ENCODE measurements around the gene PGAP3.

The PGAP3 gene

DNA sequence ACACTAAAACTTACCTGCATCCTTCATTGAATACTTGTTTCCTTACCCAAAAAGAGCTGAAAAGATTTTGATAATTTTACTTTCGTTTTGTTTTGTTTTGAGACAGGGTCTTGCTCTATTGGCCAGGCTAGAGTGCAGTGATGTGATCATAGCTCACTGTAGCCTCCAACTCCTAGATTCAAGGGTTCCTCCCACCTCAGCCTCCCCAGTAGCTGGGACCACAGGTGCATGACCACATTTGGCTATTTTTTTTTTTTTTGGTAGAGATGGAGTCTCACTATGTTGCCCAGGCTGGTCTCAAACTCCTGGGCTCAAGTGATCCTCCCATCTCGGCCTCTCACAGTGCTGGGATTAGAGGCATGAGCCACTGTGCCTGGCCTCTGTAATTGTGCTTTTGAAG lies 32.8 kb downstream of the PGAP3 start:
- no peak for DNase-seq

GRCh38 chr17:39653662-39654331 lies 34.1 kb downstream of the PGAP3 start:
- peak; percentile 35 for DNase-seq

GRCh38 chr17:39653316-39653661 lies 34.6 kb downstream of the PGAP3 start:
- DNase-seq = no peak

- DNase-seq = no peak
These were observed 35.1 kb downstream of the PGAP3 start for GRCh38 chr17:39652587-39653315.

DNA sequence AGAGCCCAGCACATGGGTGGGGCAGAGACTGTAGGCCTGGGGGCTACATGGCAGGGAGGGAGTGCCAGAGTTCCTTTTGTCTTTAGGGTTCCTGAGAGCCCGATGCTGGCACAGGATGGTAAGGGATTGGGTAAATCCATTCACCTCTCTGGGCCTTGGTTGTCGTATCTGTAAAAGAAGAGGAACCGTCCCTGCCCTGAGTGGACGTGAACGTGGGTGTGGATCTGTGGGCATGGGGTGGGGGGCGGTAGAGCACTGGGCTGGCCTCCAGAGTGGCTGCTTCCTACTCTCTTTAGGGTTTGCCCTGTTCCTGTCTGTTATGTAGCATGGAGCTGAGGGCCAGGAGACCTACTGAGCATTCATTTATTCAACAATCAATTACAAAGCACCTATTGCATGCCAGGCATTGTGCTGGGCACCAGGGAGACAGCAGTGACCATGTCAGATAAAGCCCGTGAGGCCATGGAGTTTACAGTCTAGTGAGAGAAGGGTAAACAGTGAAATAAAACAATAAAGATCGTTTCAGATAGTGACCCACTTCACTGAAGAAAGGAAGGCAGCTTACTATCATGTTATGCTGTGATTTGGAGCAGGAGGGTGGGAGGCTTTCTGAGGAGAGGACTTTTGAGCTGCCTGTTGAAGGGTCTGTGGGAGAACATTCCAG lies 35.8 kb downstream of the PGAP3 start:
- no peak for DNase-seq

GRCh38 chr17:39650121-39650579 lies 37.7 kb downstream of the PGAP3 start:
- DNase-seq = no peak

DNA sequence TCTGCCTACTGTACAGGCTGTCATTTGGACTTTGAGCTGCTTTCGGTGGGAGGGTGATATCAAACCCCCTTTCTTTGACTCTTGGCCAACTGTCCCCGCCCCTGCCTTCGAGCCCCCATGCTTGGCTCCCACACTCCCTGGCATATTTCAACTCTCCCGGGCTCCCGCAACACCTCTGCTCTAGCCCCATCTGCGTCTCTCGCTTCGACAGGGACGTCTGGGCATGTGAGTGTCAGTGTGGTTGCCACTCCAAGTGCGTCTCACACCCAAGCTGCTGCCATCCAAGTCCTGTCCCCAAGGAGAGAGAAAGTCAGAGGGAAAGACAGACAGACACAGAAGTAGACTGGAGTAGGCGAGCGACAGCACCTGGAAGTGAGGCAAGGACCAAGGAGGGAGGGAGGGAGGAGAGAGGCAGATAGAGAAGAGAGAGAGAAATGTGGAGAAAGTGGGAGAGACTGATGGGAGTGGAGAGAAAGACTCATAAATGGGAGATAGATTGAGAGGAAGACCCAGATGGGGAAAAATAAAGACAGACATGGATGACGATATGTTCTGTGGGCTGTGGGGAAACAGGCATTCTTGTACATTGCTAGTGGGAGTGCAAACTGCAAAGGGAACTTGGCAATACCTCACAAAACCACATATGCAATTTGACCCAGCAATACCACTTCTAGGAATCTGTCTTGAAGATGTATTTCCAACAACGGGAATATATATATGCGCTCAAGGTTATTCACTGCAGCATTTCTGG lies 39.1 kb downstream of the PGAP3 start:
- peak; percentile 67 for DNase-seq

GRCh38 chr17:39647256-39647655 lies 40.6 kb downstream of the PGAP3 start:
- DNase-seq = no peak

DNA sequence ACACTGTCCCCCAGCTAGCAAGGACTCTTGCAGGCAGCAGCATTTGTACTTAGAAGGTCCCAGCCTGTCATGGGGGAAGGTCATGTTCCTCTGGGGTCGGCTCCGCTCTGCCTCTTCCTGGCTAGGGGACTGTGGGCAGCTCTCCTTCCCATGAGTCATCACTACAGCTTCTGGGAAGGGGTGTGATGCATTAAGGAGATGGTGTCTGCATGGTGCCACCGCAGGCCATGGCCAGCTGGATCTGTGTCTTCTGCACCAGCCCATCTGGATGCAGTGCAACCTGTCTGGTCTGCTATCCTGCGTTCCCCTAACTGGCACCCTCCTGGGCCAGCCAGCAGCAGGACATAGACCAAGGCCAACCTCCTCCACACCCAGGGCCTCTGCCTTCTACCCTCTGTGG lies 44.6 kb downstream of the PGAP3 start:
- DNase-seq = peak; percentile 41

DNA sequence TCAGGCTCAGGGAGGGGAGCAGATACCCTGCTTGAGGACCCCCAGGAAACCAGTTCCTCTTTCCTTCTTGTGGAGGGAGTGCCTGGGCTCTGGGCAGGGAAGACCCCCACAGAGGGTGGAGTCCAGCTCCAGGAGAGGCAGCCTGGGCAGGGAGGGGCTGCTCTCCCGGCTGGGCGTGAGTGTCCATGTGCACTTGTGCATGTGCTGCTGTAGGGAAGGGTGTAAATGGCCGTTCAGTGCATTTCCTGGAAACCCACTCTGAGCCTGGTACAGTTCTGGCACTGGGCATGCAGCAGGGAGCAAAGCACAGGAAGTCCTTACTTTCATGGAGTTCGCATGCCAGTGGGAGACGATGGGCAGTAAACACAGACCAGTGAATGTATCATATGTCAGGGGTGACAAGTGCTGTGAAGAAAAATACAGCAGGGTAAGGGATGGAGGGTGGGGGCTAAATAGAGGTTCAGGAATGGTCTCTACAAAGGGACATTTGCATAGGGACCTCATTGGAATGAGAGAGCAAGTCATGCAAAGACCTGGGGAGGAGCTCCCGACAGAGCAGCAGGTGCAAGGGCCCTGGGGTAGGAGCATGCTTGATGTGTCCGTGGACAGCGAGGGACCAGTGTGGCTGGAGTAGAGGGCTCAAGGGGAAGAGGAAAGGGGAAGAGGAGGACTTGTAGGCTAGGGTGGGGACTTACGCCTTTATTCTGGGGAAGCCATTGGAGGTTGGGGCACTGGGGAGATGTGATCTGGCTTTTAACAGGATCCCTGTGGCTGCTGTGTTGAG lies 45.4 kb downstream of the PGAP3 start:
- no peak for DNase-seq

GRCh38 chr17:39641883-39642282 lies 46.0 kb downstream of the PGAP3 start:
- no peak for DNase-seq

- DNase-seq = no peak
These were observed 46.8 kb downstream of the PGAP3 start for GRCh38 chr17:39641097-39641496.

GRCh38 chr17:39640591-39641031 lies 47.2 kb downstream of the PGAP3 start:
- DNase-seq = no peak

GRCh38 chr17:39639566-39640458 lies 48.0 kb downstream of the PGAP3 start:
- DNase-seq = no peak

GRCh38 chr17:39639043-39639442 lies 48.8 kb downstream of the PGAP3 start:
- DNase-seq = no peak

GRCh38 chr17:39638317-39638716 lies 49.5 kb downstream of the PGAP3 start:
- no peak for DNase-seq

- DNase-seq = peak; percentile 85
These were observed 50.7 kb downstream of the PGAP3 start, which contains the start of gene STARD3 for GRCh38 chr17:39636927-39637736. TSS of gene STARD3 (plus strand) at chr17:39637144. CDS start at chr17:39653532, 16,388 bp downstream.

- no peak for DNase-seq
These were observed 51.3 kb downstream of the PGAP3 start for GRCh38 chr17:39636587-39636926.

GRCh38 chr17:39635614-39636176 lies 52.2 kb downstream of the PGAP3 start:
- DNase-seq = no peak

DNA sequence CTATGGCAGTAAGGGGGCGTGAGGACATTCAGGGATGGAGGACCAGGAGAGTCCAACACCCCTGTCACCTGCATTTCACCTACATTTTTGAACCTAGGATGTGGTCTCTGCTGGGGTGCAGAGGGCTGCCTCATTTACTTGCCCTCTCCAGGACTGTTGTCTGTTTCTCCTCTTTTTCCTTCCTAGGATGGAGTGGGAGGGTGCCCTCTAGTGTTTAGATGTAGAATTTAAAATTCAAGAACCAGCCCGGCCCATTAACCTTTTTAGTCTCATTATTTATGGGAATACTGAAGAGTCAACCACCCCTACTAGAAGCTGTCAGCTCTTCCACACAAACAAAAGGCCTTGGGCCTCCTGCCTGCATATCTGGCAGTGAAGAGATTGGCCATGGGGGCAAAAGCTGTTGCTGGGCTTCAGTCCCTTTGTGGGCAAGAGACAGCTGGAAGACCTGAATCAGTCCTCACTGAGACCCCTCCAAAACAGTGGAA lies 53.4 kb downstream of the PGAP3 start:
- peak; percentile 38 for DNase-seq

Data from fibroblast of skin of right biceps (primary cell).